Stomach (tissue), 4 donors: ENCODE data around the gene ARPC1B.

Experiments
- CTCF ChIP-seq, 7 experiments: fragments of 450-650 bp in 4 of 7; fragments of 200-600 bp in 3 of 7; sonication (generic) in 3 of 7; IDR thresholded peaks; one replicate each; pipeline ENCODE4 v1.5.1; 2016 to 2019; ENCODE audit warnings: antibody characterized with exemption in 7 of 7, control low read depth in 2 of 7, mild to moderate bottlenecking in 1 of 7
- EP300 ChIP-seq: sonication (generic); formaldehyde crosslinking; IDR thresholded peaks from one replicate; pipeline ENCODE4 v1.6.1; 2017; ENCODE audit warnings: antibody characterized with exemption

- no peak for TF ChIP-seq EP300
- no peak for TF ChIP-seq CTCF (IDR thresholded peaks at IDR 0.05)
Measured at GRCh38 chr7:99419323-99420021, 44.9 kb downstream of the ARPC1B start.
